MM.1S (cell line): ENCODE measurements around the gene NFYC.

Experiments
- DNase-seq: peaks from one replicate; pipeline ENCODE4 v3.0.0-alpha.2; 2015
- H2AFZ ChIP-seq: fragments of 300-600 bp; sonication (generic); 2 replicates; pipeline ENCODE4 v1.6.0; 2016; ENCODE audit warnings: antibody characterized with exemption, low read length
- H3F3A ChIP-seq: fragments of 300-600 bp; sonication (generic); 2 replicates; pipeline ENCODE4 v1.6.1; 2016; ENCODE audit warnings: mild to moderate bottlenecking, antibody characterized with exemption, low read length, moderate library complexity, mixed read lengths; ENCODE audit not compliant: insufficient read depth
- H3K27ac ChIP-seq: fragments of 300-600 bp; sonication (generic); 2 replicates; pipeline ENCODE4 v1.5.1; 2016; ENCODE audit warnings: mild to moderate bottlenecking, low read length
- H3K27me3 ChIP-seq: fragments of 300-600 bp; sonication (generic); replicated peaks from 2 replicates; pipeline ENCODE4 v1.6.0; 2016; ENCODE audit warnings: low read length; ENCODE audit not compliant: insufficient read depth
- H3K36me3 ChIP-seq: fragments of 300-600 bp; sonication (generic); replicated peaks from 2 replicates; pipeline ENCODE4 v1.6.1; 2016; ENCODE audit warnings: mild to moderate bottlenecking, low read length, mixed read lengths; ENCODE audit not compliant: insufficient read depth
- H3K4me1 ChIP-seq: fragments of 300-600 bp; sonication (generic); 2 replicates; pipeline ENCODE4 v1.6.1; 2016; ENCODE audit warnings: low read length, mixed read lengths
- H3K4me2 ChIP-seq: fragments of 300-600 bp; sonication (generic); 2 replicates; pipeline ENCODE4 v1.6.0; 2016; ENCODE audit warnings: low read depth, low read length
- H3K4me3 ChIP-seq: fragments of 300-600 bp; sonication (generic); 2 replicates; pipeline ENCODE4 v1.5.1; 2016; ENCODE audit warnings: low read length, mixed read lengths
- H3K79me2 ChIP-seq: fragments of 300-600 bp; sonication (generic); 2 replicates; pipeline ENCODE4 v1.6.1; 2016; ENCODE audit warnings: mixed run types, low read length, mixed read lengths
- H3K9ac ChIP-seq: fragments of 300-600 bp; sonication (generic); 2 replicates; pipeline ENCODE4 v1.6.1; 2016; ENCODE audit warnings: low read length, mixed read lengths
- H3K9me2 ChIP-seq: fragments of 300-600 bp; sonication (generic); replicated peaks from 2 replicates; pipeline ENCODE4 v1.6.1; 2016; ENCODE audit warnings: mild to moderate bottlenecking, low read length, mixed read lengths; ENCODE audit not compliant: insufficient read depth
- H3K9me3 ChIP-seq: fragments of 300-600 bp; sonication (generic); replicated peaks from 2 replicates; pipeline ENCODE4 v1.6.1; 2016; ENCODE audit warnings: mild to moderate bottlenecking, low read length, mixed read lengths; ENCODE audit not compliant: insufficient read depth
- H4K20me1 ChIP-seq: fragments of 300-600 bp; sonication (generic); 2 replicates; pipeline ENCODE4 v1.6.1; 2016; ENCODE audit warnings: mild to moderate bottlenecking, low read length, moderate library complexity, mixed read lengths; ENCODE audit not compliant: insufficient read depth
- EZH2 ChIP-seq: fragments of 300-600 bp; sonication (generic); optimal IDR thresholded peaks from 2 replicates; pipeline ENCODE3; 2017; ENCODE audit warnings: low read depth, mild to moderate bottlenecking, antibody characterized with exemption, low read length, mixed read lengths
- EZH2phosphoT487 ChIP-seq: fragments of 300-600 bp; sonication (generic); IDR thresholded peaks from 2 replicates; pipeline ENCODE4 v1.6.1; 2018; ENCODE audit warnings: antibody characterized with exemption, low read length
- TF ChIP-seq, protein P1 (sequence below): fragments of 300-600 bp; sonication (generic); IDR thresholded peaks from 2 replicates; pipeline ENCODE4 v1.5.1; 2016; ENCODE audit warnings: antibody characterized with exemption, low read length, mixed read lengths

Gene NFYC

DNA sequence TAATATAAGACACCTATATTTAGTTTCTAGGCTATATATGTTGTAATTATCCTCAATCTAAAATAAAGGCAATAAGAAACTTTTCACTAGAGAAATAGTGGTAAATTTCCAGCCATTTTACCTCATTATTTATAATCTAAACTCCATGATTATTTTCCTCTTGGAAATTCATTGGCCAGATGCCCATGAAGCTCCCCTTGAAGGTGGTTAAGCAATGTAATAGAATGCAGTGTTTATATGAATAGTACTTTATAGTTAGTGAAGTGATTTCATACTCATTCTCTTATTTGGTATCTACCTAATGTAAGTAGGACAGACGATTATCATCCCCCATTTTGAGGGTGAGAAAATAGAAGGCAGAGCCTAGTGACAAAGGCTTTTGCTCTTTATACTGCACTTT is 26.5 kb downstream of the NFYC start:
- peaks cover 76% of the 10 kb centered on the region for H3K79me2 ChIP-seq
- H3K4me2 ChIP-seq = no peak overlapping the region
- H2AFZ ChIP-seq = no peak overlapping the region
- H3F3A ChIP-seq = no peaks in the 10 kb centered on the region
- H3K9me2 ChIP-seq = no peaks in the 10 kb centered on the region
- TF ChIP-seq EZH2phosphoT487 (no peak), EZH2 (no peak)
- TF ChIP-seq, protein P1, sequence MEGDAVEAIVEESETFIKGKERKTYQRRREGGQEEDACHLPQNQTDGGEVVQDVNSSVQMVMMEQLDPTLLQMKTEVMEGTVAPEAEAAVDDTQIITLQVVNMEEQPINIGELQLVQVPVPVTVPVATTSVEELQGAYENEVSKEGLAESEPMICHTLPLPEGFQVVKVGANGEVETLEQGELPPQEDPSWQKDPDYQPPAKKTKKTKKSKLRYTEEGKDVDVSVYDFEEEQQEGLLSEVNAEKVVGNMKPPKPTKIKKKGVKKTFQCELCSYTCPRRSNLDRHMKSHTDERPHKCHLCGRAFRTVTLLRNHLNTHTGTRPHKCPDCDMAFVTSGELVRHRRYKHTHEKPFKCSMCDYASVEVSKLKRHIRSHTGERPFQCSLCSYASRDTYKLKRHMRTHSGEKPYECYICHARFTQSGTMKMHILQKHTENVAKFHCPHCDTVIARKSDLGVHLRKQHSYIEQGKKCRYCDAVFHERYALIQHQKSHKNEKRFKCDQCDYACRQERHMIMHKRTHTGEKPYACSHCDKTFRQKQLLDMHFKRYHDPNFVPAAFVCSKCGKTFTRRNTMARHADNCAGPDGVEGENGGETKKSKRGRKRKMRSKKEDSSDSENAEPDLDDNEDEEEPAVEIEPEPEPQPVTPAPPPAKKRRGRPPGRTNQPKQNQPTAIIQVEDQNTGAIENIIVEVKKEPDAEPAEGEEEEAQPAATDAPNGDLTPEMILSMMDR = no peak
- H4K20me1 ChIP-seq = no peaks in the 10 kb centered on the region; the same call in 1 of the 2 replicates
- no peak overlapping the region for H3K4me3 ChIP-seq
- DNase-seq = no peak
- peaks cover 4% of the 10 kb centered on the region for H3K4me1 ChIP-seq
- H3K9me3 ChIP-seq = no peaks in the 10 kb centered on the region
- H3K27me3 ChIP-seq = no peaks in the 10 kb centered on the region
- no peaks in the 10 kb centered on the region for H3K36me3 ChIP-seq
- H3K9ac ChIP-seq = no peak overlapping the region
- H3K27ac ChIP-seq = no peak overlapping the region

DNA sequence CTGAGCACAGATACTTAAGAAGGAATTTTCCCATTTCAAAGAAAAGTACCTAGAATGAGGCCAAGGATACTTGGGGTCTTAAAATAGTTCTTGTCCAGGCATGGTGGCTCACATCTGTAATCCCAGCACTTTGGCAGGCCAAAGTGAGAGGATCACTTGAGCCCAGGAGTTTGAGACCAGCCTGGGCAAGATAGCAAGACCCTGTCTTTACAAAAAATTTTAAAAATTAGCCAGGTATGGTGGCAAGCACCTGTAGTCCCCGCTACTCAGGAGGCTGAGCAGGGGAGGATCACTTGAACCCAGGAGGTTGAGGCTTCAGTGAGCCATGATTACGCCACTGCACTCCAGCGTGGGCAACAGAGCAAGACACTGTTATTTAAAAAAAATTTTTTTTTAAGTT is 29.0 kb downstream of the NFYC start:
- Histone ChIP-seq H3K36me3 (no peaks in the 10 kb centered on the region), H3K4me1 (no peaks in the 10 kb centered on the region), H3F3A (no peaks in the 10 kb centered on the region), H3K9me2 (no peaks in the 10 kb centered on the region), H2AFZ (no peak overlapping the region), H3K27ac (no peak overlapping the region), H3K4me2 (no peak overlapping the region), H3K4me3 (no peak overlapping the region), H3K9me3 (no peaks in the 10 kb centered on the region), H4K20me1 (no peaks in the 10 kb centered on the region; the same call in 1 of the 2 replicates), H3K9ac (no peak overlapping the region), H3K79me2 (peaks cover 70% of the 10 kb centered on the region), H3K27me3 (no peaks in the 10 kb centered on the region)
- DNase-seq = no peak
- TF ChIP-seq, protein P1 = no peak
- no peak for TF ChIP-seq EZH2
- TF ChIP-seq EZH2phosphoT487 = no peak

DNA sequence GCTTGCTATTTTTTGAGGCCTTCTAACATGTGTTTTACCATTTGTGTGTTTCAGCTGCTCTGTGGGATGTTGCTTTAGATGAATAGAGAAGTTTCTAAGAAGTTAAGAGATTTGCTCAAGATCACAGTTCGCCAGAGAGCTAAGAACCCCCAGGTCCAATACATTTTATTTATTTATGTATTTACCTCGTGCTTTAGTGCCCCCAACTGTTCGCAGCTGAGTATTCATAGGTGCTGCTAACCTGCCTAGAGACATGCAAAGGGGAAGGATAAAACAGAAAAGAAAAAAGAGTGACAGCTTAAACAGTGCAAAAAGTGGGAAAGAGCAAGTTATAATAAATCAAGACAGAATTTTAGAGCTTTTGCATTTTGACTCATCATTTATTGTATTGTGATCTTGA is 31.1 kb downstream of the NFYC start:
- TF ChIP-seq EZH2phosphoT487 = no peak
- no peak for TF ChIP-seq EZH2
- TF ChIP-seq, protein P1 = no peak
- Histone ChIP-seq H3K36me3 (no peaks in the 10 kb centered on the region), H3F3A (no peaks in the 10 kb centered on the region), H3K4me1 (no peaks in the 10 kb centered on the region), H3K9me3 (no peaks in the 10 kb centered on the region), H4K20me1 (no peaks in the 10 kb centered on the region; the same call in 1 of the 2 replicates), H3K4me2 (no peak overlapping the region), H3K27me3 (no peaks in the 10 kb centered on the region), H3K27ac (no peak overlapping the region), H3K9me2 (no peaks in the 10 kb centered on the region), H2AFZ (no peak overlapping the region), H3K4me3 (no peak overlapping the region), H3K9ac (no peak overlapping the region), H3K79me2 (peaks cover 62% of the 10 kb centered on the region)
- no peak for DNase-seq
